ENCODE results near the gene TMED5. TPM values are rescaled to one million over a fixed set of nuclear protein-coding genes. Genes with fewer than 3 reads are reported as not detected.

Gene TMED5
- polyA plus RNA-seq, 1 donor from 2014 or later, result 22.3 TPM

DNA sequence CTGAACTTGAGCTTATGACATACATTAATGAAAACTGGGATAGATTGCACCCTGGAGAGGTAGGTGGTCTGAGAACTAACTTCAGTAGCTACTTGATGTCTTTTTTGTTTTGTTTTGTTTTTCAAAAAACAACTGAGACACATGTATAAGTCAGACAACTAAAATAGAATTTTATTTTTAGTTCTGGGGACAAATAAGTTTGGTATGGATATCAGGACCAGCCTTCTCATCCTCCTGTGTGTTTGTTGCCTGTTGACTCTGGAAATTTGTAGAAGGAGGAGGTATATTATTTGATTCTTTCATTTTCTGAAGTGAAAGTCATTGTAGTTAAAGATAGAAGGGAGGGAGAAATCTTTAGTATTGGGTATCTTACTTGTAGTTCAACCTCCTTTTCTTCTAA, 59.6 kb downstream of the TMED5 start:
- no peaks in the 10 kb centered on the region for H3K9me2 ChIP-seq (ENCODE audit: insufficient read depth, low read length)
- no peak for TF ChIP-seq POLR2AphosphoS5 (IDR thresholded peaks at IDR 0.05)
- TF ChIP-seq TAF1 (IDR thresholded peaks at IDR 0.05; ENCODE audit: low read depth), result no peak
- TF ChIP-seq, protein P1, sequence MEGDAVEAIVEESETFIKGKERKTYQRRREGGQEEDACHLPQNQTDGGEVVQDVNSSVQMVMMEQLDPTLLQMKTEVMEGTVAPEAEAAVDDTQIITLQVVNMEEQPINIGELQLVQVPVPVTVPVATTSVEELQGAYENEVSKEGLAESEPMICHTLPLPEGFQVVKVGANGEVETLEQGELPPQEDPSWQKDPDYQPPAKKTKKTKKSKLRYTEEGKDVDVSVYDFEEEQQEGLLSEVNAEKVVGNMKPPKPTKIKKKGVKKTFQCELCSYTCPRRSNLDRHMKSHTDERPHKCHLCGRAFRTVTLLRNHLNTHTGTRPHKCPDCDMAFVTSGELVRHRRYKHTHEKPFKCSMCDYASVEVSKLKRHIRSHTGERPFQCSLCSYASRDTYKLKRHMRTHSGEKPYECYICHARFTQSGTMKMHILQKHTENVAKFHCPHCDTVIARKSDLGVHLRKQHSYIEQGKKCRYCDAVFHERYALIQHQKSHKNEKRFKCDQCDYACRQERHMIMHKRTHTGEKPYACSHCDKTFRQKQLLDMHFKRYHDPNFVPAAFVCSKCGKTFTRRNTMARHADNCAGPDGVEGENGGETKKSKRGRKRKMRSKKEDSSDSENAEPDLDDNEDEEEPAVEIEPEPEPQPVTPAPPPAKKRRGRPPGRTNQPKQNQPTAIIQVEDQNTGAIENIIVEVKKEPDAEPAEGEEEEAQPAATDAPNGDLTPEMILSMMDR (IDR thresholded peaks at IDR 0.05; ENCODE audit: poor library complexity, severe bottlenecking), result no peak
- TF ChIP-seq EP300 (conservative IDR thresholded peaks at IDR 0.05; ENCODE audit: poor library complexity, severe bottlenecking), result no peak
- H3K9ac ChIP-seq (ENCODE audit: low read length), result no peak overlapping the region
- no peak overlapping the region for H2AFZ ChIP-seq (ENCODE audit: low read depth, low read length)
- H3K27ac ChIP-seq (ENCODE audit: low read length), result no peak overlapping the region
- H3K4me2 ChIP-seq (ENCODE audit: low read length), result no peak overlapping the region
- H3K9me3 ChIP-seq (ENCODE audit: low read length), result no peaks in the 10 kb centered on the region
- no peaks in the 10 kb centered on the region for H3K79me2 ChIP-seq (replicated peaks; ENCODE audit: insufficient read depth, low read length)
- H3K36me3 ChIP-seq (ENCODE audit: insufficient read depth, low read length), result peaks cover 12% of the 10 kb centered on the region
- H3F3A ChIP-seq (ENCODE audit: insufficient read depth, low read length, poor library complexity, severe bottlenecking), result no peaks in the 10 kb centered on the region
- H3K27me3 ChIP-seq (ENCODE audit: insufficient read depth, low read depth, low read length), result no peaks in the 10 kb centered on the region
- H4K20me1 ChIP-seq (ENCODE audit: insufficient read depth), result no peaks in the 10 kb centered on the region
- no peak overlapping the region for H3K4me3 ChIP-seq (ENCODE audit: low read length)

GRCh38 chr1:93114391-93114790, 65.8 kb downstream of the TMED5 start:
- peaks cover 49% of the 10 kb centered on the region for H3K79me2 ChIP-seq (replicated peaks; ENCODE audit: insufficient read depth, low read length)
- H3K9me2 ChIP-seq (ENCODE audit: insufficient read depth, low read length), result no peaks in the 10 kb centered on the region
- H3K27ac ChIP-seq (ENCODE audit: low read length), result no peak overlapping the region
- no peaks in the 10 kb centered on the region for H3K9me3 ChIP-seq (ENCODE audit: low read length)
- H4K20me1 ChIP-seq (ENCODE audit: insufficient read depth), result no peaks in the 10 kb centered on the region
- TF ChIP-seq RAD21 (conservative IDR thresholded peaks at IDR 0.05) (no peak), POLR2AphosphoS5 (IDR thresholded peaks at IDR 0.05) (no peak), TAF1 (IDR thresholded peaks at IDR 0.05; ENCODE audit: low read depth) (no peak), EZH2 (IDR thresholded peaks at IDR 0.05; ENCODE audit: borderline replicate concordance, insufficient read depth, low read length, poor library complexity, severe bottlenecking) (no peak), SMC3 (conservative IDR thresholded peaks at IDR 0.05; ENCODE audit: poor library complexity) (no peak), MXI1 (conservative IDR thresholded peaks at IDR 0.05; ENCODE audit: poor library complexity, severe bottlenecking) (no peak), EP300 (conservative IDR thresholded peaks at IDR 0.05; ENCODE audit: poor library complexity, severe bottlenecking) (no peak)
- TF ChIP-seq, protein P1 (IDR thresholded peaks at IDR 0.05; ENCODE audit: poor library complexity, severe bottlenecking), result no peak
- TF ChIP-seq, protein P2, sequence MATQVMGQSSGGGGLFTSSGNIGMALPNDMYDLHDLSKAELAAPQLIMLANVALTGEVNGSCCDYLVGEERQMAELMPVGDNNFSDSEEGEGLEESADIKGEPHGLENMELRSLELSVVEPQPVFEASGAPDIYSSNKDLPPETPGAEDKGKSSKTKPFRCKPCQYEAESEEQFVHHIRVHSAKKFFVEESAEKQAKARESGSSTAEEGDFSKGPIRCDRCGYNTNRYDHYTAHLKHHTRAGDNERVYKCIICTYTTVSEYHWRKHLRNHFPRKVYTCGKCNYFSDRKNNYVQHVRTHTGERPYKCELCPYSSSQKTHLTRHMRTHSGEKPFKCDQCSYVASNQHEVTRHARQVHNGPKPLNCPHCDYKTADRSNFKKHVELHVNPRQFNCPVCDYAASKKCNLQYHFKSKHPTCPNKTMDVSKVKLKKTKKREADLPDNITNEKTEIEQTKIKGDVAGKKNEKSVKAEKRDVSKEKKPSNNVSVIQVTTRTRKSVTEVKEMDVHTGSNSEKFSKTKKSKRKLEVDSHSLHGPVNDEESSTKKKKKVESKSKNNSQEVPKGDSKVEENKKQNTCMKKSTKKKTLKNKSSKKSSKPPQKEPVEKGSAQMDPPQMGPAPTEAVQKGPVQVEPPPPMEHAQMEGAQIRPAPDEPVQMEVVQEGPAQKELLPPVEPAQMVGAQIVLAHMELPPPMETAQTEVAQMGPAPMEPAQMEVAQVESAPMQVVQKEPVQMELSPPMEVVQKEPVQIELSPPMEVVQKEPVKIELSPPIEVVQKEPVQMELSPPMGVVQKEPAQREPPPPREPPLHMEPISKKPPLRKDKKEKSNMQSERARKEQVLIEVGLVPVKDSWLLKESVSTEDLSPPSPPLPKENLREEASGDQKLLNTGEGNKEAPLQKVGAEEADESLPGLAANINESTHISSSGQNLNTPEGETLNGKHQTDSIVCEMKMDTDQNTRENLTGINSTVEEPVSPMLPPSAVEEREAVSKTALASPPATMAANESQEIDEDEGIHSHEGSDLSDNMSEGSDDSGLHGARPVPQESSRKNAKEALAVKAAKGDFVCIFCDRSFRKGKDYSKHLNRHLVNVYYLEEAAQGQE (IDR thresholded peaks at IDR 0.05; ENCODE audit: borderline replicate concordance), result no peak
- H3K4me2 ChIP-seq (ENCODE audit: low read length), result no peak overlapping the region
- H3K27me3 ChIP-seq (ENCODE audit: insufficient read depth, low read depth, low read length), result no peaks in the 10 kb centered on the region
- H3K36me3 ChIP-seq (ENCODE audit: insufficient read depth, low read length), result peaks cover 3% of the 10 kb centered on the region
- no peaks in the 10 kb centered on the region for H3F3A ChIP-seq (ENCODE audit: insufficient read depth, low read length, poor library complexity, severe bottlenecking)
- H3K4me3 ChIP-seq (ENCODE audit: low read length), result no peak overlapping the region
- no peak overlapping the region for H2AFZ ChIP-seq (ENCODE audit: low read depth, low read length)
- H3K9ac ChIP-seq (ENCODE audit: low read length), result no peak overlapping the region
